Activated T-helper 1 cell treated with anti-CD3 and anti-CD28 coated beads, Interleukin-12 subunit alpha, Interleukin-12 subunit beta, Interleukin-2, Interleukin-4 antibody, amounts not matched to agents 30 ng/mL and 10 ng/mL and 1 ng/mL, durations not matched to agents 14 hours and 24 hours and 36 hours (primary cell): Measurements from ENCODE around the gene SUPT4H1. TPM values are rescaled to one million over a fixed set of nuclear protein-coding genes. Genes with fewer than 3 reads are reported as not detected.

Experiments
- DNase-seq: peaks from one replicate; pipeline ENCODE4 v3.0.0; 2021; ENCODE audit warnings: low spot score
- H3K27ac Mint-ChIP-seq: one replicate; pipeline ENCODE4 v1.8.0; 2021; ENCODE audit warnings: mild to moderate bottlenecking, mixed read lengths
- H3K27me3 Mint-ChIP-seq: one replicate; pipeline ENCODE4 v1.8.0; 2022; ENCODE audit warnings: mild to moderate bottlenecking, moderate library complexity, mixed read lengths; ENCODE audit not compliant: insufficient read depth
- H3K36me3 Mint-ChIP-seq: one replicate; pipeline ENCODE4 v1.8.0; 2021; ENCODE audit warnings: low read depth, mixed read lengths
- H3K4me1 Mint-ChIP-seq: one replicate; pipeline ENCODE4 v1.8.0; 2021; ENCODE audit warnings: low read depth, mixed read lengths
- H3K4me3 Mint-ChIP-seq: one replicate; pipeline ENCODE4 v1.8.0; 2021; ENCODE audit warnings: mild to moderate bottlenecking, moderate library complexity, mixed read lengths
- H3K9me3 Mint-ChIP-seq: one replicate; pipeline ENCODE4 v1.8.0; 2021; ENCODE audit warnings: mixed read lengths
- intact Hi-C: fragments of 100-400 bp; cut with micrococcal nuclease; formaldehyde crosslinking; loops from one replicate; pipeline ENCODE4 v1.15.1; 2024
- total RNA-seq: library from RNA; stranded (reverse); gene quantifications from 2 replicates; pipeline ENCODE4 v1.2.3, GENCODE V29; 2022

SUPT4H1 gene
- total RNA-seq, 1 donor from 2014 or later = 138 TPM

GRCh38 chr17:58319173-58320162 lies 32.5 kb downstream of the SUPT4H1 start:
- Mint-ChIP-seq H3K36me3 (peaks cover 43% of the 10 kb centered on the region), H3K9me3 (no peaks in the 10 kb centered on the region), H3K4me1 (peaks cover 19% of the 10 kb centered on the region), H3K27ac (no peak overlapping the region), H3K4me3 (no peak overlapping the region), H3K27me3 (no peaks in the 10 kb centered on the region)
- intact Hi-C loops = no loop called here
- DNase-seq = no peak

GRCh38 chr17:58318627-58319172 lies 33.3 kb downstream of the SUPT4H1 start:
- no peak overlapping the region for H3K4me3 Mint-ChIP-seq

GRCh38 chr17:58318065-58318481 lies 33.9 kb downstream of the SUPT4H1 start:
- peaks cover 46% of the 10 kb centered on the region for H3K36me3 Mint-ChIP-seq
- H3K27me3 Mint-ChIP-seq = no peaks in the 10 kb centered on the region
- intact Hi-C loops = no loop called here
- H3K9me3 Mint-ChIP-seq = no peaks in the 10 kb centered on the region
- peaks cover 28% of the 10 kb centered on the region for H3K4me1 Mint-ChIP-seq
- H3K4me3 Mint-ChIP-seq = no peak overlapping the region
- peak overlapping the region; percentile 18 for H3K27ac Mint-ChIP-seq
- no peak for DNase-seq

More at GRCh38 chr17:58318627-58319172, 33.3 kb downstream of the SUPT4H1 start:
- Mint-ChIP-seq H3K27me3 (no peaks in the 10 kb centered on the region), H3K36me3 (peaks cover 49% of the 10 kb centered on the region), H3K4me1 (peaks cover 27% of the 10 kb centered on the region), H3K9me3 (no peaks in the 10 kb centered on the region), H3K27ac (no peak overlapping the region)
- DNase-seq = no peak
- intact Hi-C loops = no loop called here

GRCh38 chr17:58317421-58318064 lies 34.5 kb downstream of the SUPT4H1 start:
- Mint-ChIP-seq H3K4me1 (peaks cover 28% of the 10 kb centered on the region), H3K36me3 (peaks cover 47% of the 10 kb centered on the region), H3K27me3 (no peaks in the 10 kb centered on the region), H3K9me3 (no peaks in the 10 kb centered on the region), H3K27ac (peak overlapping the region; percentile 87), H3K4me3 (no peak overlapping the region)
- DNase-seq = peak; percentile 55
- intact Hi-C loops = loop anchor here (1.0 kb wide), 7 partner anchors 12 to 197 kb away; partner anchors contain the start of genes MTMR4, RNF43 and SUPT4H1

GRCh38 chr17:58316260-58316960 lies 35.6 kb downstream of the SUPT4H1 start:
- peaks cover 38% of the 10 kb centered on the region for H3K36me3 Mint-ChIP-seq
- no peak overlapping the region for H3K4me3 Mint-ChIP-seq

GRCh38 chr17:58315750-58316149 lies 36.3 kb downstream of the SUPT4H1 start:
- no peak for DNase-seq
- H3K9me3 Mint-ChIP-seq = no peaks in the 10 kb centered on the region

More at GRCh38 chr17:58316260-58316960, 35.6 kb downstream of the SUPT4H1 start:
- Mint-ChIP-seq H3K27ac (no peak overlapping the region), H3K27me3 (no peaks in the 10 kb centered on the region), H3K9me3 (no peaks in the 10 kb centered on the region), H3K4me1 (peaks cover 28% of the 10 kb centered on the region)
- no peak for DNase-seq
- intact Hi-C loops = no loop called here

GRCh38 chr17:58315281-58315711 lies 36.7 kb downstream of the SUPT4H1 start:
- intact Hi-C loops = no loop called here
- DNase-seq = no peak

More at GRCh38 chr17:58315750-58316149, 36.3 kb downstream of the SUPT4H1 start:
- intact Hi-C loops = no loop called here
- H3K4me1 Mint-ChIP-seq = peaks cover 28% of the 10 kb centered on the region
- H3K27me3 Mint-ChIP-seq = no peaks in the 10 kb centered on the region
- H3K4me3 Mint-ChIP-seq = no peak overlapping the region
- peak overlapping the region; percentile 2 for H3K27ac Mint-ChIP-seq
- peaks cover 35% of the 10 kb centered on the region for H3K36me3 Mint-ChIP-seq

GRCh38 chr17:58314706-58315015 lies 37.3 kb downstream of the SUPT4H1 start:
- no peak for DNase-seq
- intact Hi-C loops = no loop called here
- no peaks in the 10 kb centered on the region for H3K27me3 Mint-ChIP-seq
- peaks cover 33% of the 10 kb centered on the region for H3K36me3 Mint-ChIP-seq
- no peak overlapping the region for H3K4me3 Mint-ChIP-seq
- H3K27ac Mint-ChIP-seq = peak overlapping the region; percentile 18
- peaks cover 24% of the 10 kb centered on the region for H3K4me1 Mint-ChIP-seq
- no peaks in the 10 kb centered on the region for H3K9me3 Mint-ChIP-seq

More at GRCh38 chr17:58315281-58315711, 36.7 kb downstream of the SUPT4H1 start:
- Mint-ChIP-seq H3K27me3 (no peaks in the 10 kb centered on the region), H3K27ac (peak overlapping the region; percentile 2), H3K9me3 (no peaks in the 10 kb centered on the region), H3K36me3 (peaks cover 35% of the 10 kb centered on the region), H3K4me1 (peaks cover 28% of the 10 kb centered on the region), H3K4me3 (no peak overlapping the region)

GRCh38 chr17:58313815-58314705 lies 37.9 kb downstream of the SUPT4H1 start:
- H3K4me3 Mint-ChIP-seq = no peak overlapping the region
- intact Hi-C loops = no loop called here
- no peaks in the 10 kb centered on the region for H3K9me3 Mint-ChIP-seq
- no peak for DNase-seq
- peaks cover 36% of the 10 kb centered on the region for H3K36me3 Mint-ChIP-seq
- H3K27me3 Mint-ChIP-seq = no peaks in the 10 kb centered on the region
- H3K4me1 Mint-ChIP-seq = peaks cover 22% of the 10 kb centered on the region
- peak overlapping the region; percentile 18 for H3K27ac Mint-ChIP-seq

- no peaks in the 10 kb centered on the region for H3K9me3 Mint-ChIP-seq
- H3K27me3 Mint-ChIP-seq = no peaks in the 10 kb centered on the region
- peaks cover 22% of the 10 kb centered on the region for H3K4me1 Mint-ChIP-seq
- DNase-seq = no peak
- peaks cover 34% of the 10 kb centered on the region for H3K36me3 Mint-ChIP-seq
- peak overlapping the region; percentile 45 for H3K27ac Mint-ChIP-seq
- intact Hi-C loops = no loop called here
- no peak overlapping the region for H3K4me3 Mint-ChIP-seq
Observed at GRCh38 chr17:58312829-58313228, 39.2 kb downstream of the SUPT4H1 start.

- intact Hi-C loops = no loop called here
- Mint-ChIP-seq H3K4me1 (peaks cover 16% of the 10 kb centered on the region), H3K9me3 (no peaks in the 10 kb centered on the region), H3K36me3 (peaks cover 32% of the 10 kb centered on the region), H3K4me3 (no peak overlapping the region), H3K27me3 (no peaks in the 10 kb centered on the region), H3K27ac (no peak overlapping the region)
- DNase-seq = no peak
Observed at GRCh38 chr17:58312021-58312630, 39.9 kb downstream of the SUPT4H1 start.
